Retina (tissue), 1 donor: Measurements from ENCODE around the gene FRMD3.

Experiments used
- DNase-seq: peaks from one replicate; pipeline ENCODE4 v3.0.0-alpha.2; 2016

The FRMD3 gene

GRCh38 chr9:83271665-83272071 lies 266.5 kb downstream of the FRMD3 start:
- DNase-seq, result no peak

- DNase-seq, result no peak
These were observed 268.1 kb downstream of the FRMD3 start for GRCh38 chr9:83270116-83270515.

- no peak for DNase-seq
These were observed 270.5 kb downstream of the FRMD3 start for GRCh38 chr9:83267741-83268140.

GRCh38 chr9:83266666-83267496 lies 271.3 kb downstream of the FRMD3 start:
- DNase-seq, result no peak

- no peak for DNase-seq
These were observed 271.9 kb downstream of the FRMD3 start for GRCh38 chr9:83266331-83266665.

GRCh38 chr9:83264315-83264714 lies 273.9 kb downstream of the FRMD3 start:
- no peak for DNase-seq

GRCh38 chr9:83259558-83259957 lies 278.6 kb downstream of the FRMD3 start:
- DNase-seq, result no peak

- no peak for DNase-seq
These were observed 280.0 kb downstream of the FRMD3 start for GRCh38 chr9:83257937-83258891.

GRCh38 chr9:83247732-83248131 lies 290.5 kb downstream of the FRMD3 start:
- no peak for DNase-seq

GRCh38 chr9:83245979-83246659 lies 292.1 kb downstream of the FRMD3 start:
- no peak for DNase-seq

- no peak for DNase-seq
These were observed 296.1 kb downstream of the FRMD3 start for GRCh38 chr9:83242066-83242465.

- no peak for DNase-seq
These were observed 297.5 kb downstream of the FRMD3 start for GRCh38 chr9:83240671-83241070.

- DNase-seq, result no peak
These were observed 298.5 kb downstream of the FRMD3 start for GRCh38 chr9:83239747-83240146.

- DNase-seq, result peak; percentile 22
These were observed 299.1 kb downstream of the FRMD3 start for GRCh38 chr9:83238871-83239640.

GRCh38 chr9:83236029-83236696 lies 302.0 kb downstream of the FRMD3 start:
- no peak for DNase-seq

- DNase-seq, result no peak
These were observed 302.7 kb downstream of the FRMD3 start for GRCh38 chr9:83235526-83235925.

GRCh38 chr9:83234541-83234940 lies 303.7 kb downstream of the FRMD3 start:
- DNase-seq, result no peak

- DNase-seq, result no peak
These were observed 304.6 kb downstream of the FRMD3 start for GRCh38 chr9:83233647-83234046.

- DNase-seq, result no peak
These were observed 307.2 kb downstream of the FRMD3 start for GRCh38 chr9:83231039-83231438.

GRCh38 chr9:83220730-83221129 lies 317.5 kb downstream of the FRMD3 start:
- DNase-seq, result no peak

GRCh38 chr9:83219924-83220438 lies 318.2 kb downstream of the FRMD3 start:
- no peak for DNase-seq
